Endothelial cell of umbilical vein (primary cell): Measurements from ENCODE around the gene FAM193A. TPM values are rescaled to one million over a fixed set of nuclear protein-coding genes. Genes with fewer than 3 reads are reported as not detected.

Source experiments
- BruUV-seq: library from RNA; stranded (reverse); fragments of 400-500 nt; replicated peaks from 2 replicates; lab custom pipeline; 2021; lab: Mats Ljungman, UMichigan
- CTCF ChIA-PET: fragments of 300-600, 350-600 bp; sonication (Branson Sonifier 250); formaldehyde crosslinking; loops from one replicate; lab custom pipeline; 2021; ENCODE audit warnings: antibody characterized with exemption, inconsistent platforms; lab: Charles Lee
- POLR2A ChIA-PET: fragments of 300-600, 350-600 bp; sonication (Branson Sonifier 250); formaldehyde crosslinking; loops from one replicate; lab custom pipeline; 2021; ENCODE audit warnings: antibody characterized with exemption, inconsistent platforms; lab: Charles Lee
- DNase-seq: peaks from one replicate; pipeline ENCODE4 v3.0.0-alpha.2; 2011; ENCODE audit warnings: low read depth, low spot score
- FAIRE-seq: peaks from 2 replicates; lab custom pipeline; 2011; peaks lifted over from hg19 to GRCh38; lab: Jason Lieb, UNC
- H2AFZ ChIP-seq: 2 replicates; pipeline ENCODE4 v1.6.0; 2012; ENCODE audit warnings: low read depth, low read length, control low read depth, inconsistent platforms
- H3K27ac ChIP-seq: 2 replicates; pipeline ENCODE4 v1.5.1; 2011; ENCODE audit warnings: low read depth, mild to moderate bottlenecking, control low read depth, low read length, moderate library complexity; ENCODE audit not compliant: insufficient read depth
- H3K27me3 ChIP-seq, 2 experiments: 2 replicates each; pipeline versions ENCODE4 v1.6.0 to v1.6.1; 2011; ENCODE audit warnings: low read length in 2 of 2, mixed read lengths in 1 of 2; ENCODE audit not compliant: control insufficient read depth in 2 of 2, insufficient read depth in 2 of 2
- H3K36me3 ChIP-seq, 2 experiments: 2 replicates in 1 of 2; 3 replicates in 1 of 2; pipeline ENCODE4 v1.5.1; 2011; ENCODE audit warnings: low read length in 2 of 2, mild to moderate bottlenecking in 1 of 2, moderate library complexity in 1 of 2; ENCODE audit not compliant: control insufficient read depth in 2 of 2, insufficient read depth in 2 of 2; ENCODE audit errors: extremely low read depth in 1 of 2
- H3K4me1 ChIP-seq: 3 replicates; pipeline ENCODE4 v1.5.1; 2011; ENCODE audit warnings: mild to moderate bottlenecking, low read length; ENCODE audit not compliant: control insufficient read depth, insufficient read depth; ENCODE audit errors: extremely low read depth
- H3K4me2 ChIP-seq: 2 replicates; pipeline ENCODE4 v1.6.1; 2011; ENCODE audit warnings: low read length, control low read depth, mixed read lengths; ENCODE audit not compliant: insufficient read depth
- H3K4me3 ChIP-seq, 3 experiments: fragments of 200-600 bp in 1 of 3; sonication (generic), shearing (Covaris generic) in 1 of 3; replicated peaks in 1 of 3; 2 replicates each; pipeline ENCODE4 v1.5.1; 2011 to 2016; ENCODE audit warnings: control low read depth in 3 of 3, low read length in 3 of 3, mild to moderate bottlenecking in 2 of 3, inconsistent platforms in 1 of 3, low read depth in 1 of 3, moderate library complexity in 1 of 3; ENCODE audit not compliant: insufficient read depth in 1 of 3
- H3K79me2 ChIP-seq: 2 replicates; pipeline ENCODE4 v1.6.0; 2012; ENCODE audit warnings: low read length, inconsistent platforms; ENCODE audit not compliant: control insufficient read depth, insufficient read depth
- H3K9ac ChIP-seq: replicated peaks from 2 replicates; pipeline ENCODE3; 2011; ENCODE audit warnings: low read length, control low read depth; ENCODE audit not compliant: insufficient read depth; ENCODE audit errors: extremely low read depth
- H3K9me1 ChIP-seq: replicated peaks from 3 replicates; pipeline ENCODE4 v1.6.0; 2011; ENCODE audit warnings: mild to moderate bottlenecking, low read length; ENCODE audit not compliant: control insufficient read depth, insufficient read depth; ENCODE audit errors: extremely low read depth
- H3K9me3 ChIP-seq: replicated peaks from 2 replicates; pipeline ENCODE4 v1.5.1; 2012; ENCODE audit warnings: low read length, inconsistent platforms; ENCODE audit not compliant: control insufficient read depth, insufficient read depth
- H4K20me1 ChIP-seq: replicated peaks from 2 replicates; pipeline ENCODE3; 2011; ENCODE audit warnings: mild to moderate bottlenecking, low read length; ENCODE audit not compliant: control insufficient read depth, insufficient read depth; ENCODE audit errors: extremely low read depth
- EZH2 ChIP-seq: IDR thresholded peaks from 2 replicates; pipeline ENCODE4 v1.6.1; 2012; ENCODE audit warnings: borderline replicate concordance, low read depth, mild to moderate bottlenecking, moderate library complexity, low read length, inconsistent platforms; ENCODE audit not compliant: severe bottlenecking
- FOS ChIP-seq: IDR thresholded peaks from 2 replicates; pipeline ENCODE4 v1.6.1; 2011; ENCODE audit warnings: mild to moderate bottlenecking, low read length, moderate library complexity, borderline replicate concordance; ENCODE audit not compliant: insufficient read depth
- GATA2 ChIP-seq: IDR thresholded peaks from 2 replicates; pipeline ENCODE4 v1.7.0; 2011; ENCODE audit warnings: low read depth, mild to moderate bottlenecking, moderate library complexity, mixed read lengths, low read length; ENCODE audit not compliant: insufficient read length, insufficient read depth
- JUN ChIP-seq: IDR thresholded peaks from 2 replicates; pipeline ENCODE4 v1.6.1; 2011; ENCODE audit warnings: borderline replicate concordance, low read depth; ENCODE audit not compliant: insufficient read length, insufficient read depth
- MYC ChIP-seq: IDR thresholded peaks from one replicate; pipeline ENCODE4 v1.6.1; 2011; ENCODE audit warnings: mild to moderate bottlenecking, low read depth, low read length
- POLR2A ChIP-seq: IDR thresholded peaks from 2 replicates; pipeline ENCODE4 v1.6.1; 2012; ENCODE audit warnings: low read depth, mild to moderate bottlenecking, control low read depth, low read length
- POLR2AphosphoS5 ChIP-seq: IDR thresholded peaks from 2 replicates; pipeline ENCODE4 v1.6.1; 2012; ENCODE audit warnings: low read depth, mild to moderate bottlenecking, control low read depth, low read length, moderate library complexity; ENCODE audit not compliant: insufficient read depth
- dilution Hi-C: fragments of 300-500 bp; cut with MboI; formaldehyde crosslinking; loops from one replicate; pipeline ENCODE4 v1.15.0; 2019; ENCODE audit warnings: low sequenced_read_pairs; ENCODE audit not compliant: extremely low pct_ligation_motif_present
- intact Hi-C: fragments of 100-400 bp; cut with micrococcal nuclease; formaldehyde crosslinking; loops from one replicate; pipeline ENCODE4 v1.10.0; 2022
- polyA plus RNA-seq, 4 experiments: library from polyadenylated mRNA; depleted of rRNA in 3 of 4; stranded (reverse) in 3 of 4; unstranded in 1 of 4; fragments of >200 nt; gene quantifications; 2 replicates each; pipeline versions ENCODE4 v1.2.1 to v1.2.3, GENCODE V29; 2011 to 2012; ENCODE audit warnings: missing spikeins in 1 of 4
- total RNA-seq: library from RNA; stranded (reverse); gene quantifications from 2 replicates; pipeline ENCODE4 v1.2.3, GENCODE V29; 2021
- TF ChIP-seq, protein P1 (sequence below), 2 donors: IDR thresholded peaks; 1 replicate in 1 of 2; 2 replicates in 1 of 2; pipeline ENCODE4 v1.5.1; 2011; ENCODE audit warnings: low read length in 2 of 2, mild to moderate bottlenecking in 2 of 2, moderate library complexity in 2 of 2, control low read depth in 1 of 2, inconsistent platforms in 1 of 2, low read depth in 1 of 2; ENCODE audit not compliant: insufficient read depth in 1 of 2; ENCODE audit errors: extremely low read depth in 1 of 2
- TF ChIP-seq, protein P2 (sequence below): IDR thresholded peaks from 2 replicates; pipeline ENCODE4 v1.6.1; 2011; ENCODE audit not compliant: insufficient read depth, insufficient read length

The FAM193A gene
- total and polyA plus RNA-seq, 2 donors (not counting 3 experiments of a cell fraction or from before 2014, with no cell fraction given): 12.3 to 32.1 TPM

DNA sequence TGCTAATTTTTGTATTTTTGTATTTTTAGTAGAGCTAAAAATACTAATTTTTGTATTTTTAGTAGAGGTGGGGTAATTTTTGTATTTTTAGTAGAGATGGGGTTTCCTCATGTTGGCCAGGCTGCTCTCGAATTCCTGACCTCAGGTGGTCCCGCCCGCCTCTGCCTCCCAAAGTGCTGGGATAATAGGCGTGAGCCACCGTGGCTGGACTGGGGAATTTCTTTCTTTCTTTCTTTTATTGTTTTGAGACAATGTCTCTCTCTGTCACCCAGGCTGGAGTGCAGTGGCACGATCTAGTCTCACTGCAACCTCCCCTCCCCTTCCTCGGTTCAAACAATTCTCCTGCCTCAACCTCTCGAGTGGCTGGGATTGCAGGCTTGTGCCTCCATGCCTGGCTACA lies 83.0 kb downstream of the FAM193A start:
- FAIRE-seq: no peak

More for the DNA sequence above, 83.0 kb downstream of the FAM193A start:
- Histone ChIP-seq H3K9ac (no peak overlapping the region), H3K4me1 (peaks cover 3% of the 10 kb centered on the region), H3K9me1 (no peaks in the 10 kb centered on the region), H2AFZ (no peak overlapping the region), H3K4me2 (no peak overlapping the region), H3K27ac (no peak overlapping the region), H3K9me3 (no peaks in the 10 kb centered on the region), H3K4me3 (no peak overlapping the region), H3K36me3 (no peaks in the 10 kb centered on the region), H3K79me2 (peaks cover 77% of the 10 kb centered on the region), H3K27me3 (no peaks in the 10 kb centered on the region), H4K20me1 (peaks cover 3% of the 10 kb centered on the region)
- ChIA-PET POLR2A (no interaction called here), CTCF (interaction anchor here (1.5 kb wide), 1 partner anchor 12 kb away, joined by 3 read pairs; no protein-coding TSS in a partner anchor)
- dilution Hi-C loops (no loop called here), intact Hi-C loops (no loop called here)
- TF ChIP-seq MYC: no peak
- TF ChIP-seq, protein P1, sequence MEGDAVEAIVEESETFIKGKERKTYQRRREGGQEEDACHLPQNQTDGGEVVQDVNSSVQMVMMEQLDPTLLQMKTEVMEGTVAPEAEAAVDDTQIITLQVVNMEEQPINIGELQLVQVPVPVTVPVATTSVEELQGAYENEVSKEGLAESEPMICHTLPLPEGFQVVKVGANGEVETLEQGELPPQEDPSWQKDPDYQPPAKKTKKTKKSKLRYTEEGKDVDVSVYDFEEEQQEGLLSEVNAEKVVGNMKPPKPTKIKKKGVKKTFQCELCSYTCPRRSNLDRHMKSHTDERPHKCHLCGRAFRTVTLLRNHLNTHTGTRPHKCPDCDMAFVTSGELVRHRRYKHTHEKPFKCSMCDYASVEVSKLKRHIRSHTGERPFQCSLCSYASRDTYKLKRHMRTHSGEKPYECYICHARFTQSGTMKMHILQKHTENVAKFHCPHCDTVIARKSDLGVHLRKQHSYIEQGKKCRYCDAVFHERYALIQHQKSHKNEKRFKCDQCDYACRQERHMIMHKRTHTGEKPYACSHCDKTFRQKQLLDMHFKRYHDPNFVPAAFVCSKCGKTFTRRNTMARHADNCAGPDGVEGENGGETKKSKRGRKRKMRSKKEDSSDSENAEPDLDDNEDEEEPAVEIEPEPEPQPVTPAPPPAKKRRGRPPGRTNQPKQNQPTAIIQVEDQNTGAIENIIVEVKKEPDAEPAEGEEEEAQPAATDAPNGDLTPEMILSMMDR (IDR thresholded peaks at IDR 0.05; ENCODE audit: extremely low read depth in 1 of 2, insufficient read depth in 1 of 2, low read depth in 1 of 2, low read length in 2 of 2): no peak
- TF ChIP-seq, protein P2, sequence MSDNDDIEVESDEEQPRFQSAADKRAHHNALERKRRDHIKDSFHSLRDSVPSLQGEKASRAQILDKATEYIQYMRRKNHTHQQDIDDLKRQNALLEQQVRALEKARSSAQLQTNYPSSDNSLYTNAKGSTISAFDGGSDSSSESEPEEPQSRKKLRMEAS: no peak
- TF ChIP-seq POLR2A: no peak
- TF ChIP-seq FOS: no peak
- TF ChIP-seq JUN: no peak
- TF ChIP-seq GATA2: no peak
- TF ChIP-seq EZH2: no peak
- no peak for TF ChIP-seq POLR2AphosphoS5
- DNase-seq: no peak
- no TSS peak for BruUV-seq
